Upper lobe of left lung (tissue), 6 donors: ENCODE results near the gene TGFBR3. TPM values are rescaled to one million over a fixed set of nuclear protein-coding genes. Genes with fewer than 3 reads are reported as not detected.
"Not testable (repeated sequence)": the region's sequence is repeated elsewhere in the genome, so short reads cannot be mapped to it uniquely, and the experiment has no call there.

Experiments used
- ATAC-seq, 2 donors: fragments of 200-7000 bp; cut with Tn5 transposase; one replicate each; pipeline ENCODE4 v1.9.1; 2022; ENCODE audit warnings: mild to moderate bottlenecking in 2 of 2, moderate library complexity in 2 of 2; ENCODE audit not compliant: low FRiP score in 2 of 2
- DNase-seq, 2 donors: peaks; one replicate each; pipeline ENCODE4 v3.0.0-alpha.2; 2019 to 2020
- H3K27ac ChIP-seq, 4 donors: fragments of 200-600 bp; sonication (generic); one replicate each; pipeline ENCODE4 v1.5.1; 2016 to 2019
- H3K27me3 ChIP-seq, 4 donors: fragments of 200-600 bp; sonication (generic); one replicate each; pipeline ENCODE4 v1.5.1; 2017 to 2019
- H3K36me3 ChIP-seq, 4 donors: fragments of 200-600 bp; sonication (generic); one replicate each; pipeline ENCODE4 v1.5.1; 2016 to 2019
- H3K4me1 ChIP-seq, 4 donors: fragments of 200-600 bp; sonication (generic); one replicate each; pipeline ENCODE4 v1.5.1; 2018 to 2019
- H3K4me3 ChIP-seq, 4 donors: fragments of 200-600 bp; sonication (generic); one replicate each; pipeline ENCODE4 v1.5.1; 2017 to 2019; ENCODE audit warnings: mild to moderate bottlenecking in 2 of 4, moderate library complexity in 1 of 4
- H3K9me3 ChIP-seq, 4 donors: fragments of 200-600 bp; sonication (generic); one replicate each; pipeline ENCODE4 v1.5.1; 2018 to 2019
- EP300 ChIP-seq, 4 donors: sonication (generic); formaldehyde crosslinking; IDR thresholded peaks; one replicate each; pipeline ENCODE4 v1.5.1; 2017; ENCODE audit warnings: antibody characterized with exemption in 4 of 4, control low read depth in 2 of 4
- POLR2A ChIP-seq, 4 donors: fragments of 450-650 bp; IDR thresholded peaks; one replicate each; pipeline ENCODE4 v1.5.1; 2016 to 2017; ENCODE audit warnings: antibody characterized with exemption in 4 of 4, mild to moderate bottlenecking in 2 of 4
- POLR2AphosphoS5 ChIP-seq, 2 donors: sonication (generic); formaldehyde crosslinking; IDR thresholded peaks; one replicate each; pipeline ENCODE4 v1.5.1; 2017; ENCODE audit warnings: antibody characterized with exemption in 2 of 2
- WGBS, 2 donors: methylation state at CpG; one replicate each; pipeline ENCODE4 v1.1.5; 2017 to 2018; 5-methylcytosine and 5-hydroxymethylcytosine counted together
- total RNA-seq, 6 donors: library from RNA; depleted of rRNA in 4 of 6; stranded (reverse); fragments of >200 nt in 4 of 6; gene quantifications; one replicate each; pipeline versions ENCODE4 v1.1.0 to v1.2.1, GENCODE V29; 2016 to 2021
- TF ChIP-seq, protein P1 (sequence below), 6 experiments: fragments of 450-650 bp in 4 of 6; fragments of 200-600 bp in 2 of 6; sonication (generic) in 2 of 6; IDR thresholded peaks; one replicate each; pipeline ENCODE4 v1.5.1; 2016 to 2019; ENCODE audit warnings: antibody characterized with exemption in 6 of 6
- donor health status: DM: no; HTN: no; CAD: no; lungs with moderate emphysema.
- donor health status: DM: no; HTN: yes; CAD: no; lungs with severe emphysema.

TGFBR3 gene
- total RNA-seq, 6 donors from 2014 or later: 33.5 to 78.3 (median 57.1) TPM

DNA sequence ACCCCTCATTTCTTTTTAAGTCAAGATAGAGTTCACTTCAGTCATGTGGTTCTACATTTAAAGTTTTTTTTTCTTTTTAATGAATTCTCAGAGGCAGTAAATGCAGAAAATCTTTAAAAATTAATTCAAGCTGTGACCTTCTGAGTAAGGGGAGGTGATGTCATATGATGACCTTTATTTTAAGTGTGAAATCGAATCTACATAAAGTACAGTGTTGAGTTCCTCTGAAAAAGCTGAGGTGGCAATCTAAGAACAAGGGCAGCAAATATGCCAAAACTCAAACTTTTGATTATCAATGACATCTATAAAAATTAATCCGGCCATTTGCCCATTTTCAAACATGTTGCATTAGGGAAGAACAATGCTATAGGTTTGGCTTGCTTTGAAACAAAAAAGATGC lies 211.8 kb downstream of the TGFBR3 start:
- DNase-seq (no peak), ATAC-seq (peak in 1 of 2 donors; percentile 22)
- WGBS, 2 donors: 79 to 91% methylated on average over 2 of the region's 2 CpGs
- H3K9me3 ChIP-seq: no peaks in the 10 kb centered on the region
- no peak overlapping the region for H3K4me3 ChIP-seq
- no peak overlapping the region for H3K27ac ChIP-seq
- H3K27me3 ChIP-seq: no peaks in the 10 kb centered on the region
- no peak for TF ChIP-seq POLR2A (IDR thresholded peaks at IDR 0.05)
- no peak for TF ChIP-seq EP300 (IDR thresholded peaks at IDR 0.05)
- TF ChIP-seq POLR2AphosphoS5 (IDR thresholded peaks at IDR 0.05): no peak
- H3K36me3 ChIP-seq: no peaks in the 10 kb centered on the region
- H3K4me1 ChIP-seq: no peaks in the 10 kb centered on the region

DNA sequence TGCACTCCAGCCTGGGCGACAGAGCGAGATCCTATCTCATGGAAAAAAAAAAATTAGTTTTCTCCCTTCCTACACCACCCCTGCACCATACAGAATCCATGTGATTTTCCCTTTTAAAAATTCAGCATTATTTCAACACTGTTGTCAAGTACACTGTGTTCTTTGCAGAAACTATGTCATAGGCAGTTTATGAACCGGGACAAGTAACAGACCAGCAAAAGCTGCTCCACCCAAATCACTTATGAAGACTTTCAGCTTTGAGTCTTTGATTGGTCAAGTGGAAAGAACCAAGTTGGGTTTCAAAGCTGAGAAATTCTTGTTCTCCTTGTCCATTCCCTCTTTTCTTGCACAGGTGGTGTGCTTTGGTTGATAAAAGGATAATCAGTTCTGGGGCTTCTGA lies 212.3 kb downstream of the TGFBR3 start:
- no peak for DNase-seq
- Histone ChIP-seq H3K27me3 (no peaks in the 10 kb centered on the region), H3K9me3 (no peaks in the 10 kb centered on the region), H3K27ac (no peak overlapping the region), H3K36me3 (no peaks in the 10 kb centered on the region), H3K4me1 (no peaks in the 10 kb centered on the region), H3K4me3 (no peak overlapping the region)
- 86 to 91% methylated on average over 3 of the region's 3 CpGs for WGBS, 2 donors
- TF ChIP-seq, protein P1, sequence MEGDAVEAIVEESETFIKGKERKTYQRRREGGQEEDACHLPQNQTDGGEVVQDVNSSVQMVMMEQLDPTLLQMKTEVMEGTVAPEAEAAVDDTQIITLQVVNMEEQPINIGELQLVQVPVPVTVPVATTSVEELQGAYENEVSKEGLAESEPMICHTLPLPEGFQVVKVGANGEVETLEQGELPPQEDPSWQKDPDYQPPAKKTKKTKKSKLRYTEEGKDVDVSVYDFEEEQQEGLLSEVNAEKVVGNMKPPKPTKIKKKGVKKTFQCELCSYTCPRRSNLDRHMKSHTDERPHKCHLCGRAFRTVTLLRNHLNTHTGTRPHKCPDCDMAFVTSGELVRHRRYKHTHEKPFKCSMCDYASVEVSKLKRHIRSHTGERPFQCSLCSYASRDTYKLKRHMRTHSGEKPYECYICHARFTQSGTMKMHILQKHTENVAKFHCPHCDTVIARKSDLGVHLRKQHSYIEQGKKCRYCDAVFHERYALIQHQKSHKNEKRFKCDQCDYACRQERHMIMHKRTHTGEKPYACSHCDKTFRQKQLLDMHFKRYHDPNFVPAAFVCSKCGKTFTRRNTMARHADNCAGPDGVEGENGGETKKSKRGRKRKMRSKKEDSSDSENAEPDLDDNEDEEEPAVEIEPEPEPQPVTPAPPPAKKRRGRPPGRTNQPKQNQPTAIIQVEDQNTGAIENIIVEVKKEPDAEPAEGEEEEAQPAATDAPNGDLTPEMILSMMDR (IDR thresholded peaks at IDR 0.05): no peak
- TF ChIP-seq EP300 (IDR thresholded peaks at IDR 0.05): peak in 2 of 4 donors; percentile 38 to 40
- ATAC-seq: peak in 1 of 2 donors; percentile 82

DNA sequence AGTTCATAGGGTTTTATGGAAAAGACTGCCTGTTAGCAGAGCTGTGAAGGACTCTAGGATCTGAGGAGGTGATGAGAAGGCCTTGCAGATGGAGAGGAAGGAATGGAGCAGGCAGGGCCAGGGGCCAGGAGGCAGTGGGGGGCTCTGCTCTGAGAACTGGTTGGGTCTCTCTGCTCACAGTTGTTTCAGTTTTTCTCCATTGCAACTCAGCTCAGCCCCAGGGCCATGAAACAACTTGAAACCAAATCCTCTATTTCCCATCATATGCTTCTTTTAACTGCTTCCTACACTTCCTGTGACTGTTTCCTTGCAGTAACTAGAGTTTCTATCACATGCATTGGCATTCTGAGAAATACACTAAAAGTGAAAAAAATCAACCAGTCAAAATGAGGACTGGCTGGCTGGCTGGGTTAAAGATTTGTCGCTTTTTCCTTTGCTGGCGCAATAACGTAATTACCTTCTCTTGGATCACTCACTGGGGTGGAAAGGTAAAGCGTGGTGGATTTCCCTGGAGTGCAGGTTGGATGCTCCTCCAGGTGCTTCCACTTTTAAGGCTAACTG lies 213.3 kb downstream of the TGFBR3 start:
- TF ChIP-seq POLR2AphosphoS5 (IDR thresholded peaks at IDR 0.05) (no peak), EP300 (IDR thresholded peaks at IDR 0.05) (no peak), POLR2A (IDR thresholded peaks at IDR 0.05) (no peak)
- TF ChIP-seq, protein P1 (IDR thresholded peaks at IDR 0.05): no peak
- H3K9me3 ChIP-seq: no peaks in the 10 kb centered on the region
- no peaks in the 10 kb centered on the region for H3K4me1 ChIP-seq
- H3K4me3 ChIP-seq: no peak overlapping the region
- no peak overlapping the region for H3K27ac ChIP-seq
- H3K36me3 ChIP-seq: no peaks in the 10 kb centered on the region
- WGBS, 2 donors: 92 to 97% methylated on average over 4 of the region's 4 CpGs
- no peak for DNase-seq
- no peak for ATAC-seq
- H3K27me3 ChIP-seq: no peaks in the 10 kb centered on the region

DNA sequence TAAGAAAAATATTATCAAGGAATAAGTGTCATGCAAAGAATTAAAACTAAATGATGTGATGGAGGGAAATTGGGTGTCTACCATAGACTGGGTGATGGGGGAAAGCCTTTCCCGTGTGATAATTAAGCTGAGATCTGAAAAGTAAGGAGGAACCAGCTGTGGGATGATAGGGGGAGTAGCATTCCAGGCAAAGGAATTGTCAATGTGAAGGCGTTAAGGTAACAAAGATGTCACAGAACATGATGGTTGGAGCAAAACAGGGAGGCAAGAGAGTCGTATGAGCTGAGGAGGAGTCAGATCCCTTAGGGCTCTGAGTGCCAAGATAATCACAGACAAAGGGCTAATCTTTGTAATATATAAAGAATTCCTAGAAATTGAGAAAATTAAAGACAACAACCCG lies 215.2 kb downstream of the TGFBR3 start:
- no peak overlapping the region for H3K27ac ChIP-seq
- no peaks in the 10 kb centered on the region for H3K4me1 ChIP-seq
- DNase-seq (no peak), ATAC-seq (no peak)
- WGBS, 2 donors: 91% methylated on average over 4 of the region's 4 CpGs
- no peaks in the 10 kb centered on the region for H3K9me3 ChIP-seq
- TF ChIP-seq POLR2AphosphoS5 (IDR thresholded peaks at IDR 0.05) (no peak), POLR2A (IDR thresholded peaks at IDR 0.05) (no peak), EP300 (IDR thresholded peaks at IDR 0.05) (no peak)
- TF ChIP-seq, protein P1 (IDR thresholded peaks at IDR 0.05): no peak
- no peaks in the 10 kb centered on the region for H3K36me3 ChIP-seq
- H3K4me3 ChIP-seq: no peak overlapping the region
- H3K27me3 ChIP-seq: no peaks in the 10 kb centered on the region

DNA sequence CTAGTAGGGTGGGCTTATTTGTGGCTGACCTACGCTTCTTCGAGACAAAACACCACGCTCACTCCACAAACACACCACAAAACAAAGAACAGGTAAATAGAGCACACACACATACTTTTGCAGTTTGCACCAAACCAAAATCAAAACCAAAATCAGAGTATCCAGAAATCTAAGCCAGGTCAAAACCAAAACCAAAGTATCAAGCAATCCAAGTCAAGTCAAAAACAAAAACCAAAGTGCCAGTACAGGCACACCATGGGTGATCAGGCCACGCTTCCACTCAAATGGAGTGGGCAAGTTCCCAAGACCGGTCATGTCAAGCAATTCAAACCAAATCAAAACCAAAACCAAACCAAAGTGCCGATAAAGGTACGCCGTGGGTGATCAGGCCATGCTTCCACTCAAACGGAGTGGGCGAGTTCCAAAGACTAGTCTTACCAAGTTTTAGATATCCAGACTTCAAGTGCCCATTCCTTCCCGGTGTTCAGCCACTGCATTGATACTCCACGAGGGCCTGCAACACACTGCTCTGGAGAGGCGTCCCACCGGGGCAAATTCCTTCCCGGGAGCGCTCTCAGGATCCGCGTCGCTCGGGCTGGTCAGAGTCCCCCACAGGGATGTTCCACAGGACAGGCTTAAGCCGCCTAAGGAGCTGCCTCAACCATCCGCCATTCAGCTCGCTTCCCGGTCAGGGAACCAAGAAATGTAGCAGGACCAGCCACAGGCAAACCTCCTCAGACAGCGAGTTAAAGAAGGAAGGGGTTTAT lies 216.2 kb downstream of the TGFBR3 start:
- ATAC-seq (no peak), DNase-seq (peak in 1 of 2 donors; percentile 24)
- WGBS, 2 donors: 95 to 97% methylated on average over 20 to 25 of the region's 25 CpGs
- no peak overlapping the region for H3K27ac ChIP-seq
- no peaks in the 10 kb centered on the region for H3K4me1 ChIP-seq
- H3K4me3 ChIP-seq: no peak overlapping the region
- no peaks in the 10 kb centered on the region for H3K27me3 ChIP-seq
- no peaks in the 10 kb centered on the region for H3K36me3 ChIP-seq
- H3K9me3 ChIP-seq: no peaks in the 10 kb centered on the region
- TF ChIP-seq POLR2AphosphoS5 (IDR thresholded peaks at IDR 0.05): no peak
- TF ChIP-seq POLR2A (IDR thresholded peaks at IDR 0.05): no peak
- TF ChIP-seq, protein P1 (IDR thresholded peaks at IDR 0.05): no peak
- no peak for TF ChIP-seq EP300 (IDR thresholded peaks at IDR 0.05)

DNA sequence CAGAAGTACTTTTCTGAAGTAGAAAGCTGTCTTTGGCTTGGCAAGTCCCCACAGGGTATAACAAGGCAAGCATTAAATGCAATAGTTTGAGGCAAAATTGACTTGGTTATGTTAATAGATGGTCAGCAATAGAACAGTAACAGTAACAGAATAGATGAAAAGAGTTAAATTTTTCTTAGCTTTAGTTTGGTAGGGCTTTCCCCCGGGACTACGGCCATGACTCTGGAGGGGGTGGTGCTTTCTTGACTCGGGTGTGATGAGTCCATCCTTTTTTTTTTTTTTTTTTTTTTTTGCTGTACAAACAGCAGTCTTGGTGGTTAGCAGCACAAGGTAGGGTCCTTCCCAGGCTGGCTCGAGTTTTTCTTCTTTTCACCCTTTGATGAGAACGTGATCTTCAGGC lies 219.3 kb downstream of the TGFBR3 start:
- H3K27me3 ChIP-seq, H3K9me3 ChIP-seq, H3K4me3 ChIP-seq, ATAC-seq, H3K27ac ChIP-seq, DNase-seq, H3K4me1 ChIP-seq, H3K36me3 ChIP-seq: not testable (repeated sequence)
- WGBS, 2 donors: 54 to 71% methylated on average over 5 of the region's 5 CpGs
